ENCODE measurements around the gene TMEM182. TPM values are rescaled to one million over a fixed set of nuclear protein-coding genes. Genes with fewer than 3 reads are reported as not detected.

TMEM182 gene
- total and polyA plus RNA-seq, 2 of the 4 experiments (the other 2 are of a cell fraction) = 1.3 to 1.4 TPM

- Histone ChIP-seq H3K9me1 (ENCODE audit: insufficient read depth, low read length) (no peaks in the 10 kb centered on the region), H3K14ac (replicated peaks; ENCODE audit: low read depth, low read length) (no peak overlapping the region), H3K4me3 (ENCODE audit: insufficient read depth, low read depth, low read length) (no peak overlapping the region), H3K36me3 (ENCODE audit: control insufficient read depth, insufficient read depth, low read length) (no peaks in the 10 kb centered on the region), H4K91ac (ENCODE audit: insufficient read depth, low read depth, low read length) (no peak overlapping the region), H3K79me1 (ENCODE audit: low read depth in 1 of 2, low read length in 2 of 2) (no peaks in the 10 kb centered on the region), H2AK5ac (ENCODE audit: low read depth, low read length) (no peak overlapping the region), H3K27ac (ENCODE audit: insufficient read depth, low read length) (no peak overlapping the region), H3K18ac (ENCODE audit: low read depth, low read length) (no peak overlapping the region), H3K23ac (ENCODE audit: low read depth, low read length) (no peak overlapping the region), H2BK20ac (ENCODE audit: low read depth, low read length) (no peak overlapping the region), H3K56ac (ENCODE audit: extremely low read depth, insufficient read depth, low read length) (no peak overlapping the region), H2BK120ac (ENCODE audit: low read depth, low read length) (no peak overlapping the region), H3K9ac (ENCODE audit: low read depth, low read length) (no peak overlapping the region), H2AK9ac (replicated peaks; ENCODE audit: low read depth, low read length, poor library complexity) (no peak overlapping the region), H4K5ac (ENCODE audit: low read depth, low read length) (no peak overlapping the region), H3K4me1 (ENCODE audit: control insufficient read depth, insufficient read depth, low read length) (no peaks in the 10 kb centered on the region), H3K4ac (ENCODE audit: low read depth, low read length) (no peak overlapping the region), H3K9me3 (ENCODE audit: control insufficient read depth, insufficient read depth, low read length) (peaks cover 13% of the 10 kb centered on the region), H3K27me3 (ENCODE audit: control insufficient read depth, insufficient read depth, low read length) (no peaks in the 10 kb centered on the region), H3K4me2 (ENCODE audit: low read depth, low read length) (no peak overlapping the region), H4K20me1 (ENCODE audit: insufficient read depth, low read length) (no peaks in the 10 kb centered on the region), H2BK15ac (ENCODE audit: low read depth, low read length) (no peak overlapping the region), H4K8ac (ENCODE audit: low read depth in 2 of 2, low read length in 2 of 2) (no peak overlapping the region), H2AFZ (replicated peaks; ENCODE audit: low read length, poor library complexity) (no peak overlapping the region), H2BK5ac (ENCODE audit: low read depth, low read length, poor library complexity, severe bottlenecking) (no peak overlapping the region)
- TF ChIP-seq MAFK (IDR thresholded peaks at IDR 0.05; ENCODE audit: low read depth, low read length) = no peak
- no peak for TF ChIP-seq USF2 (IDR thresholded peaks at IDR 0.05; ENCODE audit: low read depth, low read length)
- TF ChIP-seq FOS (IDR thresholded peaks at IDR 0.05; ENCODE audit: low read depth, low read length) = no peak
- no peak for TF ChIP-seq POLR2A (IDR thresholded peaks at IDR 0.05; ENCODE audit: low read depth, low read length)
- no peak for TF ChIP-seq ELK1 (IDR thresholded peaks at IDR 0.05; ENCODE audit: borderline replicate concordance, low read depth, low read length)
- TF ChIP-seq MAZ (IDR thresholded peaks at IDR 0.05; ENCODE audit: borderline replicate concordance, low read depth, low read length) = no peak
- TF ChIP-seq RCOR1 (IDR thresholded peaks at IDR 0.05; ENCODE audit: insufficient replicate concordance, low read length) = no peak
- TF ChIP-seq BHLHE40 (IDR thresholded peaks at IDR 0.05; ENCODE audit: low read depth, low read length) = no peak
- no peak for TF ChIP-seq SMC3 (IDR thresholded peaks at IDR 0.05; ENCODE audit: low read depth, low read length)
- no peak for TF ChIP-seq CHD1 (IDR thresholded peaks at IDR 0.05; ENCODE audit: low read depth, low read length)
- no peak for TF ChIP-seq CEBPB (IDR thresholded peaks at IDR 0.05; ENCODE audit: low read depth, low read length)
- TF ChIP-seq MXI1 (IDR thresholded peaks at IDR 0.05; ENCODE audit: borderline replicate concordance, low read depth, low read length) = no peak
- WGBS, 2 experiments (ENCODE audit: extremely low coverage in 2 of 2, insufficient read length in 1 of 2) = 72% methylated on average over 5 of the region's 13 CpGs; no CpG with 5 or more reads in 1 of the 2 experiments
- intact Hi-C loops (cut with micrococcal nuclease) = no loop called here
- ChIA-PET CTCF (interaction anchor here (1.5 kb wide), 1 partner anchor 49 kb away, joined by 4 read pairs; no protein-coding TSS in a partner anchor), POLR2A (ENCODE audit: unreplicated experiment) (no interaction called here)
- DNase-seq (no peak), ATAC-seq (ENCODE audit: low read depth) (no peak)
- dilution Hi-C loops (cut with HindIII; ENCODE audit: low sequenced_read_pairs, unreplicated experiment) = no loop called here
- in situ Hi-C loops (cut with MboI; ENCODE audit: low sequenced_read_pairs) = no loop called here
- no TSS peak for BruUV-seq (replicated peaks)
Measured at GRCh38 chr2:102803041-102803896, 41.4 kb downstream of the TMEM182 start.

Measured in IMR-90 (cell line).